WTC11 (cell line): ENCODE data around the gene ARHGEF38.

ENCODE experiments used
- CBFB ChIP-seq: sonication (generic); formaldehyde crosslinking; IDR thresholded peaks from 2 replicates; pipeline ENCODE4 v1.8.1; 2022; ENCODE audit warnings: mild to moderate bottlenecking, low read depth, missing genetic modification reagents
- ETV6 ChIP-seq: sonication (generic); formaldehyde crosslinking; IDR thresholded peaks from 2 replicates; pipeline ENCODE4 v1.8.1; 2022; ENCODE audit warnings: mild to moderate bottlenecking, missing genetic modification reagents
- FOXJ3 ChIP-seq: sonication (generic); formaldehyde crosslinking; IDR thresholded peaks from 2 replicates; pipeline ENCODE4 v1.9.0; 2021; ENCODE audit warnings: missing genetic modification reagents, mild to moderate bottlenecking, borderline replicate concordance
- IRF2 ChIP-seq: sonication (generic); formaldehyde crosslinking; IDR thresholded peaks from 2 replicates; pipeline ENCODE4 v1.8.0; 2022; ENCODE audit warnings: low read depth, missing genetic modification reagents, borderline replicate concordance
- JUN ChIP-seq: sonication (generic); formaldehyde crosslinking; IDR thresholded peaks from 2 replicates; pipeline ENCODE4 v1.8.0; 2023; ENCODE audit warnings: mild to moderate bottlenecking, missing genetic modification reagents
- ZBTB21 ChIP-seq: sonication (generic); formaldehyde crosslinking; IDR thresholded peaks from 2 replicates; pipeline ENCODE4 v1.8.1; 2023; ENCODE audit warnings: mild to moderate bottlenecking, missing genetic modification reagents, borderline replicate concordance
- TF ChIP-seq, protein P1 (sequence below): fragments of 200-600 bp; IDR thresholded peaks from 2 replicates; pipeline ENCODE4 v1.8.0; 2022; ENCODE audit warnings: antibody characterized with exemption

DNA sequence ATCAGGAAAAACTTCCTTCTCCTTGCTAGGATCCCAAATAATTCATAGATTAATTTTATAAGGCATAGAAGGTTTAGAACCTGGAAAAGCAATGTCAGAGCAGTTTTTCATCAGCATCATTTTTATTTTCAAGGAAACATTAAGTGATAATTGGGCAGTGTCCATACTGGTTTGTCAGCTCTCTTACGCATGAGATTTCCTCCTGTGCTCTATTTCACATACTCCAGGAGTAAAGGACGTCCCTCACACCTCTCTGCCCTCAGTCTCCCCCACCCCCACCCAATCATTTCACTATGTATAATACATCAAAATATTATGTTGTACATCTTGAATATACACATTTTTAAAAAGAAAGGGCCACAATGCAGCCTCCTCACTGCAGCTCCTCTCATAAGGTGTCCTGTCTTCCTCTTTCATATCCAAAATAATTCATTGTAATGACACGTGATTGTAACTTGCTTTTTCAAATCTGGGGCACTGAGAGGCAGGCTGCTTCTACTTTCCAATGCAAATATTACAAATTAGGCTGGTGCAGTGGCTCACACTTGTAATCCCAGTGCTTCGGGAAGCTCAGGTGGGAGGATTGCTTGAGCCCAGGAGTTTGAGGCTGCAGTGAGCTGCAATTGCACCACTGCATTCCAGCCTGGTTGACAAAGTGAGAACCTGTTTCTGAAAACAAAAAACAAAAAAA is 34.4 kb downstream of the ARHGEF38 start:
- TF ChIP-seq, protein P1, sequence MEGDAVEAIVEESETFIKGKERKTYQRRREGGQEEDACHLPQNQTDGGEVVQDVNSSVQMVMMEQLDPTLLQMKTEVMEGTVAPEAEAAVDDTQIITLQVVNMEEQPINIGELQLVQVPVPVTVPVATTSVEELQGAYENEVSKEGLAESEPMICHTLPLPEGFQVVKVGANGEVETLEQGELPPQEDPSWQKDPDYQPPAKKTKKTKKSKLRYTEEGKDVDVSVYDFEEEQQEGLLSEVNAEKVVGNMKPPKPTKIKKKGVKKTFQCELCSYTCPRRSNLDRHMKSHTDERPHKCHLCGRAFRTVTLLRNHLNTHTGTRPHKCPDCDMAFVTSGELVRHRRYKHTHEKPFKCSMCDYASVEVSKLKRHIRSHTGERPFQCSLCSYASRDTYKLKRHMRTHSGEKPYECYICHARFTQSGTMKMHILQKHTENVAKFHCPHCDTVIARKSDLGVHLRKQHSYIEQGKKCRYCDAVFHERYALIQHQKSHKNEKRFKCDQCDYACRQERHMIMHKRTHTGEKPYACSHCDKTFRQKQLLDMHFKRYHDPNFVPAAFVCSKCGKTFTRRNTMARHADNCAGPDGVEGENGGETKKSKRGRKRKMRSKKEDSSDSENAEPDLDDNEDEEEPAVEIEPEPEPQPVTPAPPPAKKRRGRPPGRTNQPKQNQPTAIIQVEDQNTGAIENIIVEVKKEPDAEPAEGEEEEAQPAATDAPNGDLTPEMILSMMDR, result no peak
- TF ChIP-seq CBFB (no peak), ZBTB21 (no peak), JUN (CRISPR knock-in tag) (no peak), ETV6 (CRISPR knock-in tag) (no peak), FOXJ3 (CRISPR knock-in tag) (no peak), IRF2 (no peak)
